Globus pallidus (tissue), 1 donor: ENCODE measurements around the gene SLC2A8.
A peak's percentile ranks its signal among the peaks of the same experiment; 100 is the strongest.

Source experiments
- DNase-seq: peaks from one replicate; pipeline ENCODE4 v3.0.0-alpha.2; 2015; ENCODE audit warnings: low spot score

Gene SLC2A8

DNA sequence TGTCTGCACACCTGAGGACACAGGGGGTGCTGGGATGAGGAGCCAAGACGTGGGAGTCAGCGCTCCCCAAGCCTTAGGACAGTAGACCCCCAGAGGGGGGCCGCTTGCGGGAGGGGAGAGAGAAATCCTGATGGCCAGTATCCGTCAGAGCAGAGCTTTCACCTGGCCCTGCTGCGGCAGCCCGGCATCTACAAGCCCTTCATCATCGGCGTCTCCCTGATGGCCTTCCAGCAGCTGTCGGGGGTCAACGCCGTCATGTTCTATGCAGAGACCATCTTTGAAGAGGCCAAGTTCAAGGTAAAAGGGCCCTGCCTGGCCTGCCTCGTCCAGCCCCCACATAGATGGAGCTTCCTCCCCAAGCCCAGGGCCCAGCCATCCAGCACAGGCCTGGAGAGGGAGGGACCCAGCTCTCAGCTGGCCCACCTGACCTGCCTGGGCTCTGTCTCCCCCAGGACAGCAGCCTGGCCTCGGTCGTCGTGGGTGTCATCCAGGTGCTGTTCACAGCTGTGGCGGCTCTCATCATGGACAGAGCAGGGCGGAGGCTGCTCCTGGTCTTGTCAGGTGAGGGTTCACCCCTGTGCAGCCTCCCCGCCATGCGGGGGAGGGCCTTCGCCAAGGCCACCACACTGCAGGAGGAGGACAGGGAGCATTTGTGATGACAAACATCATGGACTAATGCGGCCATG is 6.7 kb downstream of the SLC2A8 start:
- no peak for DNase-seq

DNA sequence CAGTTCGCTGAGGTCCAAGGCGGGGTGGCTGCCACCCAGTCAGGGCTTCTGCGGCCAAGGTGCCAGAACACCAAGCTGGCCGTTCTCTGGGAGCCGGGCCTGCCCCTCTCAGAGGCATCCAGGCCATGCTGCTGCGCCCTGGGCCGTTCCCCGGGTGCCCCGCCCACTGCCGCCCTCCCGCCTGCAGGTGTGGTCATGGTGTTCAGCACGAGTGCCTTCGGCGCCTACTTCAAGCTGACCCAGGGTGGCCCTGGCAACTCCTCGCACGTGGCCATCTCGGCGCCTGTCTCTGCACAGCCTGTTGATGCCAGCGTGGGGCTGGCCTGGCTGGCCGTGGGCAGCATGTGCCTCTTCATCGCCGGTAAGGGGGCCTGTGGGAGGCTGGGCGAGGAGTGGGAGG is 7.7 kb downstream of the SLC2A8 start:
- DNase-seq = no peak

DNA sequence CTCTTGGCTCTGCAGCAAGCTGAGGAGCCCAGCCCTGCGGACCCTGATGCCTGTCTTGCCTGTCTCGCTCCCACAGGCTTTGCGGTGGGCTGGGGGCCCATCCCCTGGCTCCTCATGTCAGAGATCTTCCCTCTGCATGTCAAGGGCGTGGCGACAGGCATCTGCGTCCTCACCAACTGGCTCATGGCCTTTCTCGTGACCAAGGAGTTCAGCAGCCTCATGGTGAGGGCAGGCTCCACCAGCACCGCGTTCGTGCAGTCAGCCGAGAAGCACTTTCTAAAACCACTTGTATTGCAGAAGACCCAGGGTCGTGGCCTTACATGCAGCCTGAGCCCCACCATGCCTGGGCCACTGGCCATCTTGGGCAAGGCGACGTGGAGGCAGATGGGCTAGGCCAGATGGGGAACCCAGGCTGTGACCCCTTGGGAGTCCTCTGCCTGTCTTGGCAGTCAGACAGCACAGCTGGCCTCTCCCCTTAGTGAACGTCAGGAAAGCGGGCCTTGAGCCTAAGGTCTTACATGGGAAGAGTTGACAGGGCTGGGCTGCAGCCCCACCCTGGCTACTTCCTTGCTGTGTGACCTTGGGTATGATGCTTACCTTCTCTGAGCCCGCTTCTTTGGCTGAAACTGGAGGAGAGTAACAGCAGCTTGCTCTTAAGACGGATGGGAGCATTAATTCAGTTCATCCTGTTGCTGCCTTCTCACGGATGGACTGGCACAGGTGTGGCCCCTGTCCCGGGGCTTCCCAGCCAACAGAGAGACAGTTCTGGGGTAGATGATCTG is 8.6 kb downstream of the SLC2A8 start:
- DNase-seq = no peak

DNA sequence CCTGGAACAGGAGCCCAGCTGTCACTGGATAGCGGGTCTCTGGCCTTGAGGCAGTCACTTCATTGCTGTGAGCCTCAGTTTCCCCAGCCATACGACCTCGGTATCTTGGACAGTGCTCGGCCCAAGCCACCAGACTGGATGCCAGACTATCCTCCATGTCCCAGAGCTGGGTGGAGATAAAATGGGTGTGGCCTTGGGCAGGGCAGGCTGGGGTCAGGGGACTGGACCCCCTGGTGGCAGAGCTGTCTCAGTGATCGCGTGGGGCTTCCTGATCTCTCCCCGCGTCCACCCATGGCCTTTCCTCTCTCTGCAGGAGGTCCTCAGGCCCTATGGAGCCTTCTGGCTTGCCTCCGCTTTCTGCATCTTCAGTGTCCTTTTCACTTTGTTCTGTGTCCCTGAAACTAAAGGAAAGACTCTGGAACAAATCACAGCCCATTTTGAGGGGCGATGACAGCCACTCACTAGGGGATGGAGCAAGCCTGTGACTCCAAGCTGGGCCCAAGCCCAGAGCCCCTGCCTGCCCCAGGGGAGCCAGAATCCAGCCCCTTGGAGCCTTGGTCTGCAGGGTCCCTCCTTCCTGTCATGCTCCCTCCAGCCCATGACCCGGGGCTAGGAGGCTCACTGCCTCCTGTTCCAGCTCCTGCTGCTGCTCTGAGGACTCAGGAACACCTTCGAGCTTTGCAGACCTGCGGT is 10.0 kb downstream of the SLC2A8 start:
- DNase-seq = no peak

DNA sequence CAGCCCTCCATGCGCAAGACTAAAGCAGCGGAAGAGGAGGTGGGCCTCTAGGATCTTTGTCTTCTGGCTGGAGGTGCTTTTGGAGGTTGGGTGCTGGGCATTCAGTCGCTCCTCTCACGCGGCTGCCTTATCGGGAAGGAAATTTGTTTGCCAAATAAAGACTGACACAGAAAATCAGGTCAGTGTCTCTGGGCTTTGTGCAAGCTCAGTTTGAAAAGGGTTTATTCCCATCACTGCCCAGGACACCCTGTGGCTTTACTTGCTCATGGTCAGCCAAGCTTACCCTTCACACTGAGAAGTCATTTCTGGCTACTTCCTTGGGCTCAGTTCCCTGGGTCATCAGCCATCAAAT is 10.5 kb downstream of the SLC2A8 start:
- DNase-seq = no peak

DNA sequence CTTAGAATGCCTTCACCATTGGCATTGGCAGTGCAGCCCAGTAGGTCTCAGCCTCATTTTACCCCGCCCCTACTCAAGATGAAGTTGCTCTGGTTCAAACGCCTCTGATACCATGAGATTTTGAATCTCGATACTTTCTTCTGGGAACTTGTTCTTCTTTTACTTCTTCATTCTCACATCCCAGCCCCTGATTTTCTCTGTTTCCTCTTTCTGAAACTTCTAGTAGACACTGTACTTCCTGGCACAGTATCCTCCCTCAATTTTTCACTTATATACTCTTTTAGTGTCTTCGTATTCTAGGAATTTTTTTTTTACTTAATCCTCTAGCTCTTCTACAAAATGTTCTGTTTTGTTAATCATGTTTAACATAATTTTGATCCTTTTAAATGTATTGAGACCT is 14.2 kb downstream of the SLC2A8 start:
- no peak for DNase-seq

DNA sequence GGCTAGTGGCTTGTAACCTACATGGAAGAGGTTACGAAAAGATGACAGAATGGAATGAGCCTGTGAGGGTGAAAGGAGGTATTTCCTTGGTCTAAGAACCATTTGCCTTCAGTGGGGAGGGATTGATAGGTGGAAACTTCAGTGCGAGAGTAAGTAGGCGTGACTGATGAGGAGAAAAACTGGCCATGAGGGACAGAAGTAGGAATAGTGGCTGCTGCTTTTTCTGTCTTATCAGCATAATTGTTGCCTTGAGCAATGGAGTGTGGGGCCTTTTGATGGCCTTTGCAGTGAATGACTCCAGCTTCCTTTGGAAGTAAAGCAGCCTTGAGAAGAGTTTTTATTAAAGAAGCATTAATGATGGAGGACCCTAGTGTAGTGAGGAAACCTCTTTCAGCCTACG is 18.2 kb downstream of the SLC2A8 start:
- no peak for DNase-seq

DNA sequence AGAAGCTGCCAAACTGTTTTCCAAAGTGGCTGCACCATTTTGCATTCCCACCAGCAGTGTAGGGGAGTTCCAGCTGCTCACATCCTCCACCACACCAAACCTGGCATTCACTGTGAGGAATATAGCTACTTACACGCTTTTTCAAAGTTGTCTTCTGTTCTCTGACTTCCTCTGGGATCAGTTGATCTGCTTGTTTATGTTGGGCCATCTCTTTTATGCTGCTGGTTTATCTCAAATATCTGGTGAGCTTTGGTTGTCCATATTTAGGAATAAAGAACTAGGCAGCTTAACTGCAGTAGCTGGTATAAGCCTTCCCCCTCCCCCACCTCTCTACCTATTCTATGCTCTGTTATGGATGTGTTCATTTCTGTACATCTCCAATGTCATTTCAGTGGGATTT is 18.7 kb downstream of the SLC2A8 start:
- DNase-seq = no peak

DNA sequence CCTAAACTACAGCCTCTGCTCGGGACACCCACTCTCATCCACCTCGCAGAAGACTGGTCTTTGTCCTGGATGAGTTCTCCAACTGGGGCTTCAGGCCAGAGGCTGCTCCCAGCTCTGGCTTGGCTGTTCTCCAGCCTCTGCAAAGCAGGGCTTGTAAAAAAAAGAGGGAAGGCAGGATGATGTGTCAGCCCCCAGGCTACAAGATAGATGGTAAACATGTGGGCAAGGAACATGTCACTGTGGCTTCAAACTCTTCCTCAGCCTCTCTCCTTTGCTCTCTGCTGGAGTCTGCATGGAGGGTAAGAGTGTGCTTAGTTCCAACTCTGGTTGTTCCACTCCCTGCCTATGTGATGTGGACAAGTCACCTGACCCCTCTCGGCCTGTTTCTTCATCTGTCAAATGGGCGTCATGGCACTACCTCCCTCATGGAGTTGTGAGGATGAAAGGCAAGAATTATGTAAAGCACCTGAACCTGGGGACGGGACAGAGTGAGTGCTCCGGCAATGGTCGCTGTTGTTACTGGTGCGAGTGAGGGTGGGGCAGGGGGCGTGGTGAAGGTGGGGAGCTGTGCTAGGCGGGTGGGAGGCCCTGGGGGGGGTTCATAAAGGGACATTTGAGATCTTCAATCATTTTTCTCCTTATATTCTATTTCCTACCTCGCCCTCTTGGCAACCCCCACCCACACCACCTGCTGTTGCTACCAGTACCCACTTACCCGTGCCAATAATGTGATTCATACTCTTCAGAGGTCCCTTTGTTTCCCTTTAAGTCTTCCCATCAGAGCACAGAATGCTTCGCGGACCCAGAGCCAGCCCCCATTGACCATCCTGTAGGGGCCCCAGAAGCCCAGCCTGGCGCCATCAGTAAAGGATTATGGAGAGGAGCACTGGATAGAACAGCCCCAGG is 20.4 kb downstream of the SLC2A8 start:
- DNase-seq = no peak

DNA sequence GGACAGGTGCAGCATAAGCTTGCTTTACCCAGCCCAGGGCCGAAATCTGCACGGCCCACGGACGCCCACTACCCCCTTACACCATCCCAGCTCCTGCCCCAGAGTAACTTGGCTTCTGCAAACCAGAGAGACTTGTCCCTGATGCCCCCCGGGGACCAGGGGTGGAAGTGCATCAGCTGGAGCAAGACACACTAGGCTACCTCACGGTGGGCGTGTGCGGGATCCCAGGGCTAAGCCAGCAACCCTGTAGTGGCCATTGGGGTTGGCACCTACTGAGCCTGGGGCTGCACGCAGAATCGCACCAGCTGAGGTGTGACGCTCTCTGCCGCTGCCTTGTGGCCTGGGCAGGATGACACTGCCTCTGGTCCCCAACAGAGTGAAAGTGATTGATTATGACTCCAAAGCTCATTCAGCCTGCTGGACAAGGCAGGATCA is 21.1 kb downstream of the SLC2A8 start:
- no peak for DNase-seq

DNA sequence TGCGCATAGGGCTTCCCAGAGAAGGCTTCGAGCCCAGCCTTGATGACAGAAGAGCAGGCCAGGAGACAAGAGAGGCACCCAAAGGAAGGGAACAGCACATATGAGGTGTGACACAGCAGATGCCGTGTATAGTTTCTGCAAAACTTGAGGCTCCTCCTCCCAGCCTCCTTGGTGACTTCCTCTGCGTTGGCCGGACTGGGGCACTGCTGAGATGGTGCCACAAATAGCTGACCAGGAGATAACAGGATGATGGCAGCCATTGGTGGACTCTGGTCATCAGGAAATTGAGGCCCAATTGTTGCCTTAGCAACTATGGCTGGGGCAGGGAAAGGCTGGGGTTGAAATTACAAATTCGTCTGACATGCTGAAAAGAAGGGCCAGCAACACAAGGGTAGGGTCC is 22.4 kb downstream of the SLC2A8 start:
- no peak for DNase-seq

DNA sequence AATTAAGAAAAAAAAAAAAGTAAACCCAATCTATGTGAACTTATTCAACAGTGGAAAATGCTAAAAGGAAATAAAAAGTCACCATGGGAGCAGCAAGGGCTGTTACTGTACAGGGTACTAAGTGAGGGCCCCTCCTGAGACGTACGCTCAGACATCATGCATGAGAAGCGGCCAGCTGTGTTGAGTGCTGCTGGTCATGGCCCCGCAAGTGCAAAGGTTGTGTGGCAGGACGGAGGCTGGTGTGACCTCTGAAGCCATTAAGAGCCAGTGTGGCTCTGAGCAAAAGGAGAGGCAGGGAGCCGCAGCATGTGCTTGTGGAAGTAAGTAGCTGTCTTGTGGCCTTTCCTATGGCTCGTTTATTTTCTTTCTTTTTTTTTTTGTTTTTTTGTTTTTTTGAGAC is 24.1 kb downstream of the SLC2A8 start:
- DNase-seq = no peak

DNA sequence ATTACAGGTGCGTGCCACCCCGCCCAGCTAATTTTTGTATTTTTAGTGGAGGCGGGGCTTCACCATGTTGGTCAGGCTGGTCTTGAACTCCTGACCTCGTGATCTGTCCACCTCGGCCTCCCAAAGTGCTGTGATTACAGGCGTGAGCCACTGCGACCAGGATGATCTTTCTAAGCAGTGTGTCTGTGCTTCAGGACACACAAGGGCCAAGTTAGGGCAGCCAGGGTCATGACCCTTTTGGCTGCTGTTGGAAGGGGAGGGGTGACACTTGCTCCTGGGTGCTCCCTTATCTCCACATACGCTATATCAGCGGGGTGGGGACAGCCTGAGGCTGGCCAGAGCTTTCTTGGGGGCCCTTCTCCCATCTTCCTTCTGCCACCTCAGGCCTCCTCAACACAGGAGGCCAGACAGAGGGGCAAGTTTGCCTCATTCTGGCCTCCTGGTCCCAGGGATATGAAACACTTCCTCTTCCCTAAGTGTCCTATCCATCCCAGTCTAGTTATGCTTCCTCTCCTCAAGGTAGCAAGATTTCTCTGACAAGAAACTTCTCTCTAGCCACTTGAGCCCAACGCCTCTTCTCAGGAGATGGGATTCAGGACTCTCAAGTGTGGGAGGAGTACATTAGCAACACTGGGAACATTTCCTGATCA is 25.3 kb downstream of the SLC2A8 start:
- no peak for DNase-seq

DNA sequence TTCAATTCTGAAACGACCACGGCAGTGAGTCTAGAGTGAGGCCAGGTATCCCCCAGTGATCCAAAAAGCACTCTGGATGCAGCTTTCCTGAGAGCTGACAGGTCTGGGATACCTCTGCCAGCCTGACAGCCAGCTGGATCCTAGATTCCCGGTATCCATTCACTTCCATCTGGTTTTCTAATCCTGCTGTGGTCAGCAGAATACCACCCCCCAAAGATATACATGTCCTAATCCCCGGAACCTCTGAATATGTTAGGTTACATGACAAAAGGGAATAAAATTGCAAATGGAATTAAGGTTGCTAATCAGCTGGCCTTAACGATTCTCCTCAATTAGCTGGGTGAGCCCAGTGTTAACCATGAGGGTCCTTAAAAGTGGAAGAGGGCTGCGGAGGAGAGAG is 25.8 kb downstream of the SLC2A8 start:
- DNase-seq = no peak

DNA sequence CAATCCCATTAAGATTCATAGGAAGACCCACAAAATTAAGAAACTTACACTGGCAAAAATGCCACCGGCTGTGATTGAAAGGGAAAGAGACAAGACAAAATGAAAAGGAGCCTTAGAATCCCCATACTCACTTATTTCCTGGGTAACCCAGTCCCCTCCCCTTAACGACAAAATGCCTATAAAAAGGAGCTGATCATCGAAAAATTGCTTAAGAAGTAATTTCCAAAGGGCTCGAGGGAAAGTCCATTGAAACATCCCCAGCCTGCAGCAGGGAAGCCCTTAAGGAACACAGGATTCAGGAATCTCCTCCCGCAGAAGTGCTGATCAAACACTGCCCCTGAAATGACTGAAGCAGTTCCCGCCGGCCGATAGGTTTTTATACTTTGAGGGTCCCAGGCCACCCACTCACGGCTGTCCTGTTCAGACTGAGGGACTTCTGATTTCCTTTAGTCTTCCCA is 26.5 kb downstream of the SLC2A8 start:
- DNase-seq = no peak

DNA sequence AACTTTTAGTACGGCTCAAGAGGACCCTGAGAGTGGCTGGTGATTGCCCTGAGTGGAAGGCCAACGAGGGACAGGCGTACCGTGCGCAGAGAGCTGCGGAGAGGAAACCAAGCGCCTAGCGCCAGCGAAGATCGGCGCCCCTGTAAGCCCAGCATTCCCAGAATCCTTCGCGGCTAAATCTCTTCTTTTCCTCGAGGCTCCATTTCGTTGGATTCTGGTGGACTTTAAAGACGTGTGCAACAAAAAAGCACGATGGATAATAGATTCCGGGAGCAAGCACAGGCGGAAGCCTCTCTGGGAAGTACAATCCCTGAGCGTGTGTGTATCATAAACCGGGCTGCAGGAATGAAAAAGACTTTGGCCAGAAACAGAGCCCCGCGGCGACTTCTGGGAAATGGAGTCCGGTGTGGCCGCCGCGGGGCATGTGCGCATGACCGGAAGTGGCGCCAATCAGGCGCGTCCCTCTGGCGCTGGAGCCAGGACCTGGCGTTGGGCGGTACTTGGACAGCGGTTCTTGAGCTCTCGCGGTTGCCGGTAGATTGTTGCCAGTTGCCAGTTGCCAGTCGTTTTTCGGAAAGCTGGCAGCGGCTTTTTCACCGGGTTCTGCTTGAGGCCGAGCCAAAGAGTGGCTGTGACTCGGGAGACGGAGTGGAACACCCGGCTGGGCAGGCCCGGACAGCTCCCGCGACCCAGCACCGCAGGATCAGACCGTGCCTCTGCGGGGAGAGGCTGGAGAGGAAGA is 27.1 kb downstream of the SLC2A8 start, which contains the start of gene ZNF79:
TSS of gene ZNF79 (plus strand) at position 449 of the 742 bp plus-strand sequence. CDS start 406 bp downstream, outside the sequence.
- peak; percentile 90 for DNase-seq

DNA sequence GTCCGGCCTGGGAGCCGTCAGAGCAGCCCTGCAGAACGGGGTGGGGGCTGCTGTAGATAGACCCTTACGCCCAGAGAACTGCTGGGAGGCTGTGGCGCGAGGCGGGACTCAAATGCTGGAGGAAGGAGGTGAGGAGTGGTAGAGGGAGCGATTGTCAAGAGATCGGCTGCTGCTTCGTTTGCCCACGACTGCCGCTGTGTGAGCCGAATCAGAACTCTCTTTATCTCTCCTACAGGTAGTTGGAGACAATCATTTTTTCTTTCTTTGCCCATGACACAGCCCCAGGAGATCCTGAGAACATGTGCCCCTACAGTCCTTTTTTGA is 27.7 kb downstream of the SLC2A8 start:
- no peak for DNase-seq

DNA sequence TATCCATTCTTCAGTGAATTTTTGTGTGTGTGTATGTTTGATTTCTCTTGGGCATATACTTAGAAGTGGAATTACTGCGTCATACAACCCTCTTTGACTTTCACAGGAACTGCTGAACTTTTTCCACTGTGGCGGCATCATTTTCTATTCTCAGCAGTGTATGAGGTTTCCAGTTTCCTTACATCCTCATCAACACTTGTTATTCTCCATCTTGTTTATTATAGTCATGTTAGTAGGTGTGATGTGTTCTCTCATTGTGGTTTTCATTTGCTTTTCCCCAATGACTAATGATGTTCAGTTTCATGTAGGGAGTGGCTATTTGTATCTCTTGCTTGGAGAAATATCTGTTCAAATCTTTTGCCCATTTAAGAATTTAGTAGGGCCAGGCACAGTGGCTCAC is 29.8 kb downstream of the SLC2A8 start:
- no peak for DNase-seq

DNA sequence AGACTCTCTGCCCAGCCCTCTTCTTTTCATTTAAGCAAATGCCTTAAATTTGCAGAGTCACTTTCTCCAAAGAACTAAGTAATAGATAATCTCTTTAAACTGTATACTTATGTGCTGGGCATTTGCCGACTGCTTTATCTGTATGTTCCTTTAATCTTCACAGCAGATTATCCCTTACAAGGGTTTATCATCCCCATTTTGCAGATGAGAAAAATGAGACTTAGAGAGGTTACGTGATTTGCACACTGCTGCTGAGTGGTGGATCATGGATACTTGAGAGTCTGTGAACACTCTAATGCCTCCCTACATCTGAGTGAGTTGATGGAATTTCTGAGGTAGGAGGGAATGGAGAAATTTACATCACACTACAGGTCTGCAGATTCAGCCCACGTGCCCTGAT is 31.4 kb downstream of the SLC2A8 start:
- no peak for DNase-seq

DNA sequence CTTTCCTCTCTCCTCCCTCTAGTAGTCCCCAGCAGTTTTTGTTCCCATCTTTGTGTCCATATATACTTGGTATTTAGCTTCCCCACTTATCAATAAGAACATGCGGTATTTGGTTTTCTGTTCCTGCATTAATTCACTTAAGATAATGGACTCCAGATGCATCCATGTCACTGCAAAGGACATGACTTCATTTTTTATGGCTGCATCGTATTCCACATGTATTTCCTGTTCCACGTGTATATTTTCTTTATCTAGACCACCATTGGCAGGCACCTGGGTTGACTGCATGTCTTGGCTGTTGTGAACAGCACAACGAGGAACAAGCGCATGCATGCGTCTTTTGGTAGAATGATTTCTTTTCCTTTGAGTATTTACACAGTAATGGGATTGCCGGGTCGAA is 33.4 kb downstream of the SLC2A8 start:
- DNase-seq = no peak
